Daoy (cell line): ENCODE results near the gene CDKAL1. TPM values are rescaled to one million over a fixed set of nuclear protein-coding genes. Genes with fewer than 3 reads are reported as not detected.
"Not testable (repeated sequence)": the region's sequence is repeated elsewhere in the genome, so short reads cannot be mapped to it uniquely, and the experiment has no call there.

ENCODE experiments used
- DNase-seq: peaks from one replicate; pipeline ENCODE4 v3.0.0-alpha.2; 2015; ENCODE audit warnings: low read depth
- total RNA-seq: library from RNA; depleted of rRNA; stranded (reverse); fragments of >200 nt; shearing (Covaris generic); gene quantifications from 2 replicates; pipeline ENCODE4 v1.2.3, GENCODE V29; 2014

CDKAL1 gene
- total RNA-seq, 1 experiment from 2014 or later = 34.0 TPM

GRCh38 chr6:20708367-20709124, 174.3 kb downstream of the CDKAL1 start:
- peak; percentile 68 for DNase-seq

DNA sequence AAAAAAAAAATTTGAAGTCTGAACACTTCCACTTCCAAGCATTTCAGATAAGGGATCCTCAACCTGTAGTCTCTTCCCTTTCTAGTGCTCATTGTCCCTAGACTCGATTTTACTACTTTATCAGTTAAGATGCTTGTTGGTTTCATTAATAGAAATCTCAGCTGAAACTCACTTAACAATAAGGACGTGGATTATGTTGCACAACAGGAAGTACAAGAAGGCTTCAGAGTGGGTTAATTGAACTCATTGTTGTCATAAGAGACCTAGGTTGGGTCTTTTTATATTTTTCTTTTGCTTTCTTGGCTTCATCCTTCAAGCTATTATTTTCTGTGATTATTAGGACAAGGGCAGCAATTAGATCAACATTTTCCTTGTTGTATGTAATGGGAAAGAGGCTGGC, 175.2 kb downstream of the CDKAL1 start:
- no peak for DNase-seq

DNA sequence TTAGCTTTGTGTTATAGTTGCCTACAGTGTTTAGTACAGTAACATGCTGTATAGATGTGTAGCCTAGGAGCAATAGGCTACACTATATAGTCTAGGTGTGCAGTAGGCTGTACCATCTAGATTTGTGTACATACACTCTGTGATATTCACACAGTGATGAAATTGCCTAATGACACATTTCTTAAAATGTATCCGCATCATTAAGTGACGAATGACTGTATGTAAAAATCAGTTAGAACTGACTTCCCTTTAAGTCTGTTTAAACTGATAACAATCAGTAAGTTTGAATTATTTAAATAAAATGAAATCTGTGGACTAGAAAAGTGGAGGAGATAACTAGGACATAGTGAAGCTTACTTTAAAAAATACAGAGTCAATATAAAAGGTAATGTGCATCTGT, 176.1 kb downstream of the CDKAL1 start:
- DNase-seq = no peak

GRCh38 chr6:20711518-20711917, 177.3 kb downstream of the CDKAL1 start:
- DNase-seq = peak; percentile 16

DNA sequence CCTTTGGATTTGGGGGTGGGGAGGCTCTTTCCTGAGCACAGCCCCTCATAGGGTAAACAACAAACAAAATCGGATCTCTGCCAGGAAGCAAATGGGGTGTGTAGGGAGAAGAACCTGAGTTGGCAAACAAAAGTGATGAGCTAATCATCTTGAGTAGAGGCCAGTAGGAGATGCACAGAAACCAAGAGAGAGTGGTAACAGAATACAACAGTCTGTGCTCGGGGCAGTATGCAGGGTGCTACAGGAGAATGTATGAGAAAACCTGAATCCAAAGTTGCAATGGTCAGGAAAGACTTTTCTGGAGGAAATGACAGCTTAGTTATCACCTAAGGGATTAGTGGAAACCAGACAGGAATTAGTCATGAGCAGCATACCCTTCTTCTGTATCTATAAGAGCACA, 177.8 kb downstream of the CDKAL1 start:
- peak; percentile 36 for DNase-seq

DNA sequence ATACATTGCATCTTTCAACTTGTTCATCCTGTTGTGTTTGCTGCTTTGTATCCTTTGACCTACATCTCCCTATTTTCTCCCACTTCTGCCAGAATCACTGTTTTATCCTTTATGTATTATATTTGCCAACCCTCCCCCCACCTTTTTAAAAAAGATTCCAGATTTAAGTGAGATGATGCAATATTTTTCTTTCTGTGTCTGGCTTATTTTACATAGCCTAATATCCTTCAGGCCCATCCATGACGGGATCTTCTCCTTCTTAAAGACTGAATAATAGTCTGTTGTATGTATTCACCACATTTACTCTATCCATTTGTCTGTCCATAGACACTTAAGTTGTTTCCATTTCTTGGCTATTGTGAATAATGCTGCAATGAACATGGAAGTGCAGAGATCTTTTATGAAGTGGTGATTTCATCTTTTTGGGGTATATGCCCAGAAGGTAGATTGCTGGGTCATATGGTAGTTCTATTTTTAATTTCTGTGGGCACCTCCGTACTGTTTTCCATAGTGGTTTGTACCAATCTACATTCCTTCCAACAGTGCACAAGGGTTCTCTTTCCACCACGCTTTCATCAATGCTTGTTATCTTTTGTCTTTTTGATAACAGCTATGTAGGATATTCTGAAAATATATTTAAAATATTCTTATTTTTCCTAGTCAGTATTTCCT, 181.0 kb downstream of the CDKAL1 start:
- DNase-seq = no peak

DNA sequence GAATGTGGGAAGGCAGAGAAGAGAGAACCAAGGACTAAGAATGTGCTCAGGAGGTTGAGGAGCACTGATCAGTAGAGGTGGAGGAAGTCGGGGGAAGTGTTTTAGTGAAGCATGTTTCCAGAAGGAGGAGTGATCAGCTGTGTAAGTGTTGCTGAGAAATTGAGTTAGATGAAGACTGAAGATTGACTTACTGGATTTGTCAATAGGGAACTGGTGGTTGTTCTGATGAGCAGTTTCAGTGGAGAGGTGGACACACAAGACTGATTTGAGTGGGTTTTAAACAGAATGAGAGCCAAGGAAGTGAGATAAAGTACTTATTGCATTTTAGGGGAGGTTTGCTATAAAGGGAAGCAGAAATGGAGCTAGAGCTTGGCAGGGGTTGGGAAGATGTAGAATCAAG, 182.6 kb downstream of the CDKAL1 start:
- DNase-seq = no peak

DNA sequence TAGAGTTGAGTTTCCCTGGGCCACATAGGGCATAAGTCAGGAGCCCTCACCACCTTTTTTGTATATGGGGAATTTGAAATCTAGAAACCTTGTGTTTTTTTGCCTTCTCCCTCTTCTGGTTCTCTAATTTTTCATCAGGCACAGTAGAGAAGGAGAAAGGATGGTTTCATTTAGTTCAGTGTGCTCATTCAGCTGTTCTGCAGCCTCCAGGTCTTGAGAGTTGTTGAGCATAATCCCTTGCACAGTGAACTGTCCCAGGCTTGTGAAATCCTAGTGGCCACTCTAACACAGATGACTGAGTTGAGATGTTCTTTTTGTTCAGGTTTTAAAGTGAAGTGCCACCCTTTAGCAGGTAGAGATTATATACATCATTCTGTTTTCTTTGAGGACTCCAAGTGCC, 183.5 kb downstream of the CDKAL1 start:
- DNase-seq = no peak

GRCh38 chr6:20718705-20719653, 184.7 kb downstream of the CDKAL1 start:
- no peak for DNase-seq

DNA sequence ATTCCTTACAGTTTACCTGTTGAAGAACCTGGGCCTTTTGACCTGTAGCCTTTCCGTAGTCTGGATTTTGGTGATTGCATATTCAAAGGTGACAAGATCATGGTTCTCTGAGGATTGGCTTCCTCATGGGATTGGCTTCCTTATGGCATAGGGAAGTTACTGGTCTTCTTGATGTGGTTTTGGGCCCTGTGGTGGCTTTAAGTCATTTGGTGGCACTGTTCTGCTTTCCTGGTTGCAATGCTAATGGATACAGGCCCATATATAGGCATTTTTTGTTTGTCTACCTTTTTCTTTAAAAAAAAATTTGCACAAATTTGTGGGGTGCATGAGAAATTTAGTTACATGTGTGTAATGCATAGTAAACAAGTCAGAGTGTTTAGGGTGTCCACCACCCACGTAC, 185.7 kb downstream of the CDKAL1 start:
- no peak for DNase-seq

- DNase-seq = not testable (repeated sequence)
Measured at GRCh38 chr6:20721121-20721520, 186.9 kb downstream of the CDKAL1 start.

- no peak for DNase-seq
Measured at GRCh38 chr6:20722455-20722854, 188.2 kb downstream of the CDKAL1 start.

DNA sequence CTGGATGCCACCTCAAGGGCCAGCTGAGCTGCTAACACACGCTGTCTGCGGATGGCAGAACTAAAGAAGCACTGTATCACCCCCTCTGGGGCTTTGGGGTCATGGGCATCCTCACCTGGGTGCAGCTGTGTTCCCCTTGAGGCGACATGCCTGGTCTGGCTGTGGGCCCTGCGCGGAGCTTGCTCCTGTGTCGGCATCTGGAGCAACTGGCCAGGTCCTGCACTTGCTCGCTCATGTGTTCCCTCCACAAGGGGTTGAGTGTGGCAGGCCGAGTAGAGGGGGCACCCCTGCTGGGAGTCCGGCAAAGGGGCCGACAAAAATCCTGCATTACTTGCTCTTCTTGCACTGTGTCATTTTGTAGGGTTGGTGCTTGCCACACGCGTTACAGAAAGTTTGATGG, 189.0 kb downstream of the CDKAL1 start:
- DNase-seq = no peak

- no peak for DNase-seq
Measured at GRCh38 chr6:20724443-20725190, 190.4 kb downstream of the CDKAL1 start.

GRCh38 chr6:20725235-20725634, 191.0 kb downstream of the CDKAL1 start:
- DNase-seq = not testable (repeated sequence)

- DNase-seq = no peak
Measured at GRCh38 chr6:20729086-20729485, 194.8 kb downstream of the CDKAL1 start.

GRCh38 chr6:20732362-20732761, 198.1 kb downstream of the CDKAL1 start:
- not testable (repeated sequence) for DNase-seq

GRCh38 chr6:20732896-20733295, 198.6 kb downstream of the CDKAL1 start:
- no peak for DNase-seq

DNA sequence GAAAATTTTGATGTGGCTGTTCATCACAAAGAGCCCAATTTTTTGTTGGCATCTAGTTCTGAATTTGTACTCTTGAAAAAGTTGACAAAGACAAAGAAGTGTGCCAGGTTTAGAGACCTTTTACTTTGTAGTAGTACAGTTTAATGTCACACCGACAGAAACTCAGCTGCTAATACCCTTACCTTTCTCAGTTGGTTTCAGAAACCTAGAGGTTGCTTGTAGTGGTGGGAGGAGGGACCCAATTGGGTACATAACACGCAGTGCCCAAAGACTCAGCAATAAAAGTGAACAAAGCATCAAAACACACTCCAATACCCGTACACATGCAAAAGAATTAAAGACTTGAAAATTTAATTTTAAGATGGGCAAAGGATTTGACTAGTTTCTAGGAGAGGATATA, 203.7 kb downstream of the CDKAL1 start:
- DNase-seq = no peak

- DNase-seq = no peak
Measured at GRCh38 chr6:20740088-20740487, 205.8 kb downstream of the CDKAL1 start.

DNA sequence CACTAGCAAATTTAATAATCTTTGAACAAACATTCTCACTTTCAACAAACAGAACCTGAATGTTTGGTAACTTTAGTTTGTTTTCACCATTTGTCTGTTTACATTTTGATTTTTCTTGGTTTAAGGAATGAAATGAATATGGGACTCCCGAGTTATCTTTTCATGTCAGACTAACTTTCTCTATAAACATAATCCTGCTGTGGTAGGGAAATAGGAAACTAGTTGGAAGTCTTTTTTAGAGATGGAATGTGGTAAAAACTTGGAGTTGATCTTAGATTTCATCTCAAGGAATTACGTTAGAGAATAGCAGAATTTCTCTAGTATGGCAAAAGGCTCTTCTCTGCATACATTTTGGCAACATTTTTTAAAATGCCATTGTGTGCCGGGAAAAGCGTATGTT, 206.5 kb downstream of the CDKAL1 start:
- no peak for DNase-seq

- no peak for DNase-seq
Measured at GRCh38 chr6:20741490-20741889, 207.2 kb downstream of the CDKAL1 start.
